AG09309 (cell line): ENCODE results near the gene PLB1.

Experiments
- DNase-seq: peaks from one replicate; pipeline ENCODE4 v3.0.0-alpha.2; 2010; ENCODE audit warnings: low read depth
- H3K4me3 ChIP-seq: 2 replicates; pipeline ENCODE4 v1.5.1; 2011; ENCODE audit warnings: mild to moderate bottlenecking, low read depth, low read length, moderate library complexity; ENCODE audit not compliant: control insufficient read depth
- CTCF ChIP-seq: IDR thresholded peaks from 2 replicates; pipeline ENCODE4 v1.5.1; 2011; ENCODE audit warnings: mild to moderate bottlenecking, low read depth, low read length, inconsistent platforms; ENCODE audit not compliant: insufficient read depth, control insufficient read depth; ENCODE audit errors: missing control alignments

Gene PLB1

GRCh38 chr2:28457237-28457636 is 38.6 kb upstream of the PLB1 start:
- no peak for DNase-seq
- no peak for TF ChIP-seq CTCF
- no peak overlapping the region for H3K4me3 ChIP-seq

GRCh38 chr2:28461056-28461455 is 34.8 kb upstream of the PLB1 start:
- no peak overlapping the region for H3K4me3 ChIP-seq
- TF ChIP-seq CTCF: no peak
- no peak for DNase-seq

GRCh38 chr2:28462122-28462521 is 33.7 kb upstream of the PLB1 start:
- no peak overlapping the region for H3K4me3 ChIP-seq
- no peak for TF ChIP-seq CTCF
- no peak for DNase-seq

- DNase-seq: no peak
- H3K4me3 ChIP-seq: no peak overlapping the region
- no peak for TF ChIP-seq CTCF
Measured at GRCh38 chr2:28463211-28463816, 32.5 kb upstream of the PLB1 start.

GRCh38 chr2:28463893-28464292 is 32.0 kb upstream of the PLB1 start:
- H3K4me3 ChIP-seq: no peak overlapping the region
- DNase-seq: peak; percentile 29
- no peak for TF ChIP-seq CTCF

GRCh38 chr2:28465148-28465885 is 30.5 kb upstream of the PLB1 start:
- no peak for TF ChIP-seq CTCF
- H3K4me3 ChIP-seq: no peak overlapping the region
- DNase-seq: no peak
